ENCODE measurements around the gene DUSP14. TPM values are rescaled to one million over a fixed set of nuclear protein-coding genes. Genes with fewer than 3 reads are reported as not detected.

The DUSP14 gene
- total and polyA plus RNA-seq, 2 of the 13 experiments (the other 11 are each of a cell fraction or from before 2014, with no cell fraction given), result 33.5 to 39.8 TPM

DNA sequence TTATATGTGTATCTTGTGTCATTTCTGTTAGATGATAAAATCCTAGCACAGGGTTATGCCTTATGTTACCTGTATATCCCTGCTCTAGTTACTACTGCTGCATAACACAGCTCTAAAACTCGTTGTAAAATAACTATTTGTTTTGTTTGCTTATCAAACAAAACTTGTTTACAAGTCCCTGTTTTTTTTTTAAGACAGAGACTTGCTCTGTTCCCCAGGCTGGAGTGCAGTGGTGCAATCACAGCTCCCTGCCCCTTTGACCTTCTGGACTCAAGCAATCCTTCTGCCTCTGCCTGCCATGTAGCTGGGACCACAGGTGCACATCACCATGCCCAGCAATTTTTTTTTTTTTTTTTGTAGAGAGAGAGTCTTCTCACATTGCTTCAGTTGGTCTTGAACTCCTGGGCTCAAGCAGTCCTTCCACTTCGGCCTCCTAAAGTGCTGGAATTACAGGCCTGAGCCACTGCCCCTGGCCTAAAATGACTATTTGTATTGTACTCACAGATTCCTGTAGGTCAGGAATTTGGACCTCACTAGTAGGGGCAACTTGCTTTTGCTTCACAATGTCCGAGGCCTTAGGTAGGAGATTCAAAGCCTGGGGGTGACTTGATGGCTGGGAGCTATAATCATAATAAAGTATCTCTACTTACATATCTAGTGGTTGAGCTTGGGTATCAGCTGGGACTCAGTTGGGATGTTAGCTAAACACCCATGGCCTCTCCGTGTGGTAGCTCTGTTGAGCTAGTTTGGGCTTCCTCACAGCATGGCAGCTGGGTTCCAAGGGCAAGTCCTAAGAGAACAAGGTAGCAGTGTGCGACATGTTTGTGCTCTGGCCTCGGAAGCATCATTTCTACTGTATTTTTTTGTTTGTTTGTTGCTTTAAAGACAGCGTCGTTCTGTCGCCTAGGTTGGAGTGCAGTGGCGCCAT lies 12.6 kb downstream of the DUSP14 start (continued):
- TF ChIP-seq ZNF609 (CRISPR knock-in tag; IDR thresholded peaks at IDR 0.05; ENCODE audit: borderline replicate concordance), result peak; percentile 77; the same call in 1 of the 2 replicates
- TF ChIP-seq JUND (CRISPR knock-in tag; IDR thresholded peaks at IDR 0.05), result no peak
- no peak for TF ChIP-seq TAF1 (CRISPR knock-in tag; IDR thresholded peaks at IDR 0.05)
- TF ChIP-seq SALL2 (CRISPR knock-in tag; IDR thresholded peaks at IDR 0.05), result no peak
- no peak for TF ChIP-seq ZNF512 (CRISPR knock-in tag; IDR thresholded peaks at IDR 0.05)
- TF ChIP-seq NR2F1 (CRISPR knock-in tag; IDR thresholded peaks at IDR 0.05), result peak; percentile 92 to 94
- TF ChIP-seq HCFC1 (IDR thresholded peaks at IDR 0.05; ENCODE audit: low read depth, low read length), result no peak
- 0 out of 2 replicates have a peak, but pooled peaks have one; percentile 30 for TF ChIP-seq TOE1 (CRISPR knock-in tag; IDR thresholded peaks at IDR 0.05)
- no peak for TF ChIP-seq ELF4 (CRISPR knock-in tag; IDR thresholded peaks at IDR 0.05; ENCODE audit: borderline replicate concordance)
- TF ChIP-seq MED1 (CRISPR knock-in tag; IDR thresholded peaks at IDR 0.05), result peak; percentile 86
- 0 out of 4 replicates have a peak, but pooled peaks of 1 of the 2 experiments have one; percentile 16 for TF ChIP-seq POLR2A (IDR thresholded peaks at IDR 0.05; ENCODE audit: insufficient read depth in 1 of 2, low read depth in 2 of 2, low read length in 2 of 2)
- no peak for TF ChIP-seq HNRNPLL (IDR thresholded peaks at IDR 0.05; ENCODE audit: low read depth, low read length, poor library complexity, severe bottlenecking)
- TF ChIP-seq JARID2 (CRISPR knock-in tag; IDR thresholded peaks at IDR 0.05; ENCODE audit: insufficient replicate concordance), result no peak
- TF ChIP-seq IKZF5 (CRISPR knock-in tag; IDR thresholded peaks at IDR 0.05), result peak; percentile 61
- no peak for TF ChIP-seq ZNF773 (CRISPR knock-in tag; IDR thresholded peaks at IDR 0.05; ENCODE audit: borderline replicate concordance)
- TF ChIP-seq, protein P1, sequence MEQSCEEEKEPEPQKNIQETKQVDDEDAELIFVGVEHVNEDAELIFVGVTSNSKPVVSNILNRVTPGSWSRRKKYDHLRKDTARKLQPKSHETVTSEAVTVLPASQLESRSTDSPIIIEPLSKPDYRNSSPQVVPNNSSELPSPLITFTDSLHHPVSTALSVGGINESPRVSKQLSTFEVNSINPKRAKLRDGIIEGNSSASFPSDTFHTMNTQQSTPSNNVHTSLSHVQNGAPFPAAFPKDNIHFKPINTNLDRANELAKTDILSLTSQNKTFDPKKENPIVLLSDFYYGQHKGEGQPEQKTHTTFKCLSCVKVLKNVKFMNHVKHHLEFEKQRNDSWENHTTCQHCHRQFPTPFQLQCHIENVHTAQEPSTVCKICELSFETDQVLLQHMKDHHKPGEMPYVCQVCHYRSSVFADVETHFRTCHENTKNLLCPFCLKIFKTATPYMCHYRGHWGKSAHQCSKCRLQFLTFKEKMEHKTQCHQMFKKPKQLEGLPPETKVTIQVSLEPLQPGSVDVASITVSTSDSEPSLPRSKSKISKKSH (CRISPR knock-in tag; IDR thresholded peaks at IDR 0.05; ENCODE audit: borderline replicate concordance), result no peak

All from HepG2 (cell line).